ENCODE data around the gene CLPTM1.
A peak's percentile ranks its signal among the peaks of the same experiment; 100 is the strongest.

GRCh38 chr19:45038931-45039893, 84.0 kb downstream of the CLPTM1 start, which contains the start of gene CLASRP:
- TF ChIP-seq FOXP2 (optimal IDR thresholded peaks at IDR 0.05; ENCODE audit: borderline replicate concordance, extremely low read depth, extremely low read length, insufficient read depth) (peak; percentile 67), REST (IDR thresholded peaks at IDR 0.05; ENCODE audit: insufficient read depth in 1 of 2, low read depth in 2 of 2, low read length in 2 of 2) (peak in 1 of 2 experiments; percentile 55; a peak in 1 of 4 replicates), POLR2AphosphoS5 (IDR thresholded peaks at IDR 0.05; ENCODE audit: low read depth, low read length) (peak; percentile 97)
